Effector memory CD4-positive, alpha-beta T cell (primary cell): ENCODE results near the gene HOXB9.

Source experiments
- DNase-seq, 3 donors: peaks; one replicate each; pipeline ENCODE4 v3.0.0-alpha.2; 2020
- H3K27ac ChIP-seq: 2 replicates; pipeline ENCODE4 v1.7.0; 2013; ENCODE audit warnings: mild to moderate bottlenecking, low read length, moderate library complexity; ENCODE audit not compliant: insufficient read depth, poor library complexity, severe bottlenecking
- H3K27me3 ChIP-seq: replicated peaks from 2 replicates; pipeline ENCODE4 v1.7.0; 2013; ENCODE audit warnings: mild to moderate bottlenecking, low read length; ENCODE audit not compliant: insufficient read depth, control insufficient read depth, poor library complexity, severe bottlenecking
- H3K36me3 ChIP-seq: 2 replicates; pipeline ENCODE4 v1.7.0; 2013; ENCODE audit warnings: mild to moderate bottlenecking, low read length, moderate library complexity; ENCODE audit not compliant: control insufficient read depth, insufficient read depth
- H3K4me1 ChIP-seq: 2 replicates; pipeline ENCODE4 v1.7.0; 2013; ENCODE audit warnings: low read length, mild to moderate bottlenecking; ENCODE audit not compliant: control insufficient read depth, insufficient read depth, poor library complexity, severe bottlenecking
- H3K4me3 ChIP-seq: 2 replicates; pipeline ENCODE4 v1.7.0; 2013; ENCODE audit warnings: low read length, low read depth, mild to moderate bottlenecking; ENCODE audit not compliant: insufficient read depth, poor library complexity, severe bottlenecking
- H3K9me3 ChIP-seq: 2 replicates; pipeline ENCODE4 v1.7.0; 2013; ENCODE audit warnings: mild to moderate bottlenecking, low read length, moderate library complexity; ENCODE audit not compliant: control insufficient read depth

The HOXB9 gene

GRCh38 chr17:48645639-48646182 is 19.6 kb upstream of the HOXB9 start:
- H3K36me3 ChIP-seq = no peaks in the 10 kb centered on the region
- H3K4me1 ChIP-seq = peaks cover 16% of the 10 kb centered on the region
- H3K27me3 ChIP-seq = peaks cover 55% of the 10 kb centered on the region
- H3K9me3 ChIP-seq = no peaks in the 10 kb centered on the region
- peak overlapping the region; percentile 57 for H3K4me3 ChIP-seq
- DNase-seq = no peak
- H3K27ac ChIP-seq = no peak overlapping the region

GRCh38 chr17:48644910-48645557 is 18.9 kb upstream of the HOXB9 start:
- Histone ChIP-seq H3K36me3 (no peaks in the 10 kb centered on the region), H3K4me3 (no peak overlapping the region), H3K4me1 (peaks cover 16% of the 10 kb centered on the region), H3K27ac (no peak overlapping the region), H3K9me3 (no peaks in the 10 kb centered on the region), H3K27me3 (peaks cover 53% of the 10 kb centered on the region)
- DNase-seq = no peak

DNA sequence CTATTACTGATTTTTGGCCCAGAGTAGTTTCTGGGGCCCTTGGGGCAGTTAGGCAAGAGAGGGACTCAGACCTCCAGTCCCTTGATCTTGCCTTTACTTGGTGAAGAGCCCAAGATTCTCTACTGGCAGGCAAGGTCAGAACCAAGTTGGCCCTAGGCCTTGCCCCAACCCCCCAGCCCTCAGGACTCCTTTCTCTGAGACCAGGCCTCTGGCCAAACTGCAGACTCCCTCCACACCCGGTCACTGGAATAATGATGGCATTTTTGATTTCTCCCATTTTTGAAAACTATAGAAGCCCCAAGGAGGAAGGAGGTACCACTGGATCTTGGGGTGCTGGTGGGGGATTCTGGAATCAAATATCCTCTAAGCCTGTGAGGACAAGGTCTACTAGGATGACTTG is 18.0 kb upstream of the HOXB9 start:
- Histone ChIP-seq H3K27me3 (peaks cover 55% of the 10 kb centered on the region), H3K4me3 (no peak overlapping the region), H3K4me1 (peaks cover 16% of the 10 kb centered on the region), H3K27ac (no peak overlapping the region), H3K36me3 (no peaks in the 10 kb centered on the region), H3K9me3 (no peaks in the 10 kb centered on the region)
- no peak for DNase-seq

DNA sequence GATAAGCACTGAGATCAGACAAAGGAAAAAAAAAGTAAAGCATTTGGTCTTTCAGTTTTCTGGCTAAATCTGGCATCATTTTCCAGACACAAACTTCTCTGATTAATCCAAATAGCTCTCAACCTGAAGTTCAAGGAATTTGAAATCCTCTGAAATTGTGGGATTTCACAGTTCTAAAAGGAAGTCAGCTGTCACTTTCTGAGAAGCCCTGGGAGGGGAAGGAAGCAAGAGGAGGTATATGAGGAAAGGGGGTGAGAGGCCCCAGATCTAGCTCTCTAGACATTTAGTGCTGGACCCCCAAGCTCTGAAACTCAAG is 17.5 kb upstream of the HOXB9 start:
- Histone ChIP-seq H3K4me3 (no peak overlapping the region), H3K27me3 (peaks cover 59% of the 10 kb centered on the region), H3K9me3 (no peaks in the 10 kb centered on the region), H3K36me3 (no peaks in the 10 kb centered on the region), H3K27ac (no peak overlapping the region), H3K4me1 (peaks cover 16% of the 10 kb centered on the region)
- DNase-seq = no peak

- Histone ChIP-seq H3K27me3 (peaks cover 60% of the 10 kb centered on the region), H3K4me3 (no peak overlapping the region), H3K36me3 (no peaks in the 10 kb centered on the region), H3K27ac (no peak overlapping the region), H3K4me1 (peaks cover 16% of the 10 kb centered on the region), H3K9me3 (no peaks in the 10 kb centered on the region)
- no peak for DNase-seq
These were observed 16.9 kb upstream of the HOXB9 start for GRCh38 chr17:48642843-48643696.

DNA sequence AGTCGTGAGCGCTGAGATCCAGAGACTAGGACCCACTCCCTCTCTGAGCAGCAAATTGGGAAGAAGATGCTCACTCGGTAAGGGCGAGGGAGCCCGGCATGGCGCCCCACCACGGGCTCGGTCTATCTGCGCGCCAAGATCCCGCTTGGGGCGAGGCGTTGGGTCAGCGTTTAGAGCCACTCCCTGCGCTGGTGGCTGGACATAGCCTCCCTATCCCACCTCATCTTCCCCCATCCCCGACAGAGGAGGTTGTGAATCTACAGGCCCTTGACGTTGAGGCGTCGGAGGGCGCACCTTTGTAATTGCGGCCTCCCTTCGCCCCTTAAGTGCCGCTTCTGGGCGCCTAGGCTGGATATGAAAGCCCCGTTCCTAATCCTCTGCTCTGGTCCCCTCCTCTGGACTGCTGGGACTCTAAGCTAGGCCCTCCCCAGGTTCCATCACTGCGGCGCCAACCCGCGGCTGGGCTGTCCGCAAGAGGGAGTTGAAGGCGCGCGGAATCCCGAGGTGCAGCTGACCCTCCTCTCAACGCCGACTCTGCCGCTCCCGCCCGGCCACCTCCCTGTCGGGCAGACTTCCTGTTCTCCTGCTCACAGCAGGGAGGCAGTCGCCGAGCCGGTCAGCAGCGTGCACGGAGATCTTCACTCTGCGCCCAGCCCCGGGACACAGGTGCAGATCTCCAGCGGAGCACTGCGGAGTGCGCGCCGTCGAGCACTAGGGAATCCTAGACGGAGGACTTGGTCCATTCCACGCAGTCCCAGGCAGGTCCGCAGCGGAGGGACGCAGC is 16.1 kb upstream of the HOXB9 start:
- Histone ChIP-seq H3K4me1 (peaks cover 16% of the 10 kb centered on the region), H3K4me3 (no peak overlapping the region), H3K27me3 (peaks cover 66% of the 10 kb centered on the region), H3K27ac (no peak overlapping the region), H3K36me3 (no peaks in the 10 kb centered on the region), H3K9me3 (no peaks in the 10 kb centered on the region)
- no peak for DNase-seq

- no peak for DNase-seq
- H3K36me3 ChIP-seq = no peaks in the 10 kb centered on the region
- no peaks in the 10 kb centered on the region for H3K9me3 ChIP-seq
- H3K27ac ChIP-seq = no peak overlapping the region
- H3K4me3 ChIP-seq = no peak overlapping the region
- peaks cover 17% of the 10 kb centered on the region for H3K4me1 ChIP-seq
- H3K27me3 ChIP-seq = peaks cover 68% of the 10 kb centered on the region
These were observed 15.4 kb upstream of the HOXB9 start for GRCh38 chr17:48641541-48642058.

DNA sequence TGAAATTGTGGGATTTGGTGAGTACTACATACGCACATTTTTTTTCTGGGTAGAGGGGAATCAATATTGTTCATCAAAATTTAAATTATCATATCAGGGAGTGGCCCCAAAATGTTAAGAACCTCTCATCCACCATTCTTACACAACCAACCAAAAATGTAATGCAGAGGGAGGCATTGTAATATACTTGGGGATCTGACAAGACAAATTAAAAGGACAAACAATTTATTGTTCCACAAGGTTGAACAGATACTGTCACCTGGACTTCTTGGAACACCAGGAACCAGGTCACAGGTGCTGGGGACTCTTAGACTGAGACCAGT is 14.7 kb upstream of the HOXB9 start:
- H3K4me1 ChIP-seq = peaks cover 18% of the 10 kb centered on the region
- no peak overlapping the region for H3K4me3 ChIP-seq
- peaks cover 68% of the 10 kb centered on the region for H3K27me3 ChIP-seq
- no peaks in the 10 kb centered on the region for H3K9me3 ChIP-seq
- no peaks in the 10 kb centered on the region for H3K36me3 ChIP-seq
- no peak overlapping the region for H3K27ac ChIP-seq
- DNase-seq = no peak

DNA sequence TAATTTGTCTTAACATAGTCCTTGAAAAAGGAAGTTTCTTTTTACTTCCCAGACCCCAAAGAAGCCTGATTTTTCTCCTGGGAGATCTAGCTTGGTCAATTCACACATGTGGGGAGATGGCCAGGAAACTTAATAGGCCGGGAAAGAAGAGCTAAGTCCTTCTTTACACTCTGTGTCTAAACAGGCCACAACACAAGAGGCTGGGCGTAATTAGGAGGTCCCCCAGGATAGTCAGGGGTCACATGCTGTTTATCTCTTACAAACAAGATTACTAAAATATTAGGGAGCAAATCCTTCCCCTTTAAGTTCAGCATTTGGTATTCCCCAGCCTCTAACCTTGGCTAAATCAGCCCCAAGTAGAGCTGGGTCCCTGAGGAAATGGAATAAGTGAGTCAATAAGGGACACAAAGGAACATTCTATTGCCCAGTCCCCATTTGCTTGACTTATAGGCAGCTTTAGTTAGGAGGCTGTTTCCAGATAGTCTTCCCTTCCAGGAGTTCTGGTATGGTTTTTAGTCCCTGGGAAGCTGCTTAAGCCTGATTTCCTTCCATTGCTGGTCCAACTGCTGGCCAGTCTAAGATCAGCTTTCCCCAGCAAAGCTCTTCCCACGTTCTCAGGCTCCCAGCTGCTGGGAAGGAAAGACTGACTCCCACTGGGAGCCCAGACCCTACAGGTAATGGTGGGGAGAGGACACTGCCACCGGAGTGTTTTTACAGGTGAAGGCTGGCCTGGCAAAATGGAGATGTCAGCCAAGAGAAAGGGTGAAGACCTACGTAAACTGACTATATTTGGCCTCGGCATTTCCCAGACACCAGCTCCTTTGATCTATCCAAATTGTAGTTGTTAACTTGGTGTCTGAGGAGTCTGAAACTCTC is 14.1 kb upstream of the HOXB9 start:
- Histone ChIP-seq H3K36me3 (no peaks in the 10 kb centered on the region), H3K27me3 (peaks cover 67% of the 10 kb centered on the region), H3K27ac (no peak overlapping the region), H3K9me3 (no peaks in the 10 kb centered on the region), H3K4me3 (no peak overlapping the region), H3K4me1 (peaks cover 18% of the 10 kb centered on the region)
- no peak for DNase-seq
